Astrocyte (in vitro differentiated cells and primary cell): Measurements from ENCODE around the gene PTPRN2. TPM values are rescaled to one million over a fixed set of nuclear protein-coding genes. Genes with fewer than 3 reads are reported as not detected.

ENCODE experiments used
- DNase-seq: peaks from one replicate; pipeline ENCODE4 v3.0.0-alpha.2; 2010; ENCODE audit warnings: low read depth
- FAIRE-seq: peaks from 2 replicates; lab custom pipeline; 2011; peaks lifted over from hg19 to GRCh38; lab: Jason Lieb, UNC
- H2AFZ ChIP-seq: 2 replicates; pipeline ENCODE4 v1.6.0; 2012; ENCODE audit warnings: low read depth, low read length, inconsistent platforms
- H3K27ac ChIP-seq: 2 replicates; pipeline ENCODE4 v1.5.1; 2011; ENCODE audit warnings: low read depth, low read length, inconsistent platforms
- H3K27me3 ChIP-seq: 2 replicates; pipeline ENCODE4 v1.6.0; 2011; ENCODE audit warnings: low read length, inconsistent platforms; ENCODE audit not compliant: insufficient read depth
- H3K36me3 ChIP-seq: 2 replicates; pipeline ENCODE4 v1.5.1; 2011; ENCODE audit warnings: low read length, inconsistent platforms; ENCODE audit not compliant: insufficient read depth
- H3K4me1 ChIP-seq: 2 replicates; pipeline ENCODE4 v1.5.1; 2011; ENCODE audit warnings: low read length, inconsistent platforms; ENCODE audit not compliant: insufficient read depth
- H3K4me2 ChIP-seq: 2 replicates; pipeline ENCODE4 v1.6.0; 2012; ENCODE audit warnings: low read length, inconsistent platforms
- H3K4me3 ChIP-seq: 2 replicates; pipeline ENCODE4 v1.5.1; 2011; ENCODE audit warnings: low read depth, mild to moderate bottlenecking, low read length, inconsistent platforms; ENCODE audit not compliant: insufficient read depth
- H3K79me2 ChIP-seq: 2 replicates; pipeline ENCODE4 v1.6.0; 2012; ENCODE audit warnings: mild to moderate bottlenecking, low read length, inconsistent platforms; ENCODE audit not compliant: insufficient read depth
- H3K9ac ChIP-seq: 2 replicates; pipeline ENCODE4 v1.6.0; 2012; ENCODE audit warnings: mild to moderate bottlenecking, low read length, inconsistent platforms
- H3K9me3 ChIP-seq: 2 replicates; pipeline ENCODE4 v1.5.1; 2012; ENCODE audit warnings: low read depth, mild to moderate bottlenecking, low read length, inconsistent platforms; ENCODE audit not compliant: insufficient read depth
- H4K20me1 ChIP-seq: 2 replicates; pipeline ENCODE4 v1.6.0; 2012; ENCODE audit warnings: low read length, inconsistent platforms; ENCODE audit not compliant: insufficient read depth
- H3K27ac Mint-ChIP-seq: one replicate; pipeline ENCODE4 v1.8.0; 2021; ENCODE audit warnings: mild to moderate bottlenecking, mixed read lengths; ENCODE audit not compliant: unreplicated experiment
- H3K27me3 Mint-ChIP-seq: one replicate; pipeline ENCODE4 v1.8.0; 2021; ENCODE audit warnings: low read depth, mixed read lengths; ENCODE audit not compliant: unreplicated experiment
- H3K36me3 Mint-ChIP-seq: one replicate; pipeline ENCODE4 v1.8.0; 2021; ENCODE audit warnings: low read depth, mixed read lengths; ENCODE audit not compliant: unreplicated experiment
- H3K4me1 Mint-ChIP-seq: one replicate; pipeline ENCODE4 v1.8.0; 2021; ENCODE audit warnings: low read depth, mixed read lengths; ENCODE audit not compliant: unreplicated experiment
- H3K4me3 Mint-ChIP-seq: one replicate; pipeline ENCODE4 v1.8.0; 2021; ENCODE audit warnings: mild to moderate bottlenecking, moderate library complexity, mixed read lengths; ENCODE audit not compliant: unreplicated experiment
- H3K9me3 Mint-ChIP-seq: one replicate; pipeline ENCODE4 v1.8.0; 2021; ENCODE audit warnings: mild to moderate bottlenecking, mixed read lengths; ENCODE audit not compliant: unreplicated experiment
- CTCF ChIP-seq: IDR thresholded peaks from 2 replicates; pipeline ENCODE4 v1.5.1; 2011; ENCODE audit warnings: low read depth, mild to moderate bottlenecking, inconsistent platforms, low read length, moderate library complexity; ENCODE audit not compliant: insufficient read depth
- EZH2 ChIP-seq: IDR thresholded peaks from 2 replicates; pipeline ENCODE4 v1.6.1; 2012; ENCODE audit warnings: mild to moderate bottlenecking, low read length, inconsistent platforms; ENCODE audit not compliant: insufficient read depth
- total RNA-seq: library from RNA; stranded (reverse); gene quantifications from 2 replicates; pipeline ENCODE4 v1.2.1, GENCODE V29; 2021

The PTPRN2 gene
- total RNA-seq, 1 donor from 2014 or later, result 0.09 TPM

- no peak for TF ChIP-seq CTCF
- no peak for TF ChIP-seq EZH2
- no peaks in the 10 kb centered on the region for H3K79me2 ChIP-seq
- H2AFZ ChIP-seq, result no peak overlapping the region
- DNase-seq (no peak), FAIRE-seq (no peak)
- H3K4me3 Mint-ChIP-seq, result no peak overlapping the region
- H3K4me1 Mint-ChIP-seq, result no peaks in the 10 kb centered on the region
- no peaks in the 10 kb centered on the region for H3K27me3 Mint-ChIP-seq
- peaks cover 23% of the 10 kb centered on the region for H3K9me3 Mint-ChIP-seq
- H3K27ac Mint-ChIP-seq, result no peak overlapping the region
- H3K9me3 ChIP-seq, result peaks cover 14% of the 10 kb centered on the region
- H3K4me2 ChIP-seq, result no peak overlapping the region
- H3K4me3 ChIP-seq, result no peak overlapping the region
- no peaks in the 10 kb centered on the region for H3K4me1 ChIP-seq
- no peak overlapping the region for H3K27ac ChIP-seq
- no peaks in the 10 kb centered on the region for H4K20me1 ChIP-seq
- H3K27me3 ChIP-seq, result no peaks in the 10 kb centered on the region
- H3K9ac ChIP-seq, result no peak overlapping the region
- H3K36me3 ChIP-seq, result no peaks in the 10 kb centered on the region
- H3K36me3 Mint-ChIP-seq, result no peaks in the 10 kb centered on the region
Measured at GRCh38 chr7:158120716-158121115, 466.9 kb downstream of the PTPRN2 start.

GRCh38 chr7:158120316-158120715 is 467.3 kb downstream of the PTPRN2 start:
- no peaks in the 10 kb centered on the region for H3K4me1 Mint-ChIP-seq
- DNase-seq (no peak), FAIRE-seq (no peak)
- no peak overlapping the region for H3K4me3 ChIP-seq
- no peak overlapping the region for H3K9ac ChIP-seq
- no peaks in the 10 kb centered on the region for H3K4me1 ChIP-seq
- H3K9me3 ChIP-seq, result peaks cover 14% of the 10 kb centered on the region
- H3K9me3 Mint-ChIP-seq, result peaks cover 21% of the 10 kb centered on the region
- no peak for TF ChIP-seq CTCF
- no peak for TF ChIP-seq EZH2
- no peaks in the 10 kb centered on the region for H3K79me2 ChIP-seq
- no peaks in the 10 kb centered on the region for H3K27me3 ChIP-seq
- no peak overlapping the region for H3K4me2 ChIP-seq
- no peaks in the 10 kb centered on the region for H3K36me3 Mint-ChIP-seq
- no peaks in the 10 kb centered on the region for H4K20me1 ChIP-seq
- no peak overlapping the region for H2AFZ ChIP-seq
- no peak overlapping the region for H3K27ac ChIP-seq
- no peaks in the 10 kb centered on the region for H3K36me3 ChIP-seq
- no peaks in the 10 kb centered on the region for H3K27me3 Mint-ChIP-seq
- no peak overlapping the region for H3K4me3 Mint-ChIP-seq
- no peak overlapping the region for H3K27ac Mint-ChIP-seq

- no peaks in the 10 kb centered on the region for H3K36me3 Mint-ChIP-seq
- H3K9ac ChIP-seq, result no peak overlapping the region
- no peak overlapping the region for H3K27ac ChIP-seq
- H3K4me3 Mint-ChIP-seq, result no peak overlapping the region
- no peaks in the 10 kb centered on the region for H3K79me2 ChIP-seq
- H3K4me1 Mint-ChIP-seq, result no peaks in the 10 kb centered on the region
- no peak overlapping the region for H3K4me3 ChIP-seq
- H3K27me3 ChIP-seq, result no peaks in the 10 kb centered on the region
- no peak for TF ChIP-seq EZH2
- TF ChIP-seq CTCF, result no peak
- H2AFZ ChIP-seq, result no peak overlapping the region
- no peaks in the 10 kb centered on the region for H3K27me3 Mint-ChIP-seq
- FAIRE-seq (no peak), DNase-seq (no peak)
- H3K4me2 ChIP-seq, result no peak overlapping the region
- H3K4me1 ChIP-seq, result no peaks in the 10 kb centered on the region
- H4K20me1 ChIP-seq, result no peaks in the 10 kb centered on the region
- H3K9me3 ChIP-seq, result peaks cover 18% of the 10 kb centered on the region
- H3K27ac Mint-ChIP-seq, result no peak overlapping the region
- H3K36me3 ChIP-seq, result no peaks in the 10 kb centered on the region
- H3K9me3 Mint-ChIP-seq, result peaks cover 11% of the 10 kb centered on the region
Measured at GRCh38 chr7:158117341-158118222, 470.0 kb downstream of the PTPRN2 start.
